Mesenteric fat pad (tissue), 1 donor: ENCODE results near the gene CD180. TPM values are rescaled to one million over a fixed set of nuclear protein-coding genes. Genes with fewer than 3 reads are reported as not detected.

ENCODE experiments used
- DNase-seq: peaks from one replicate; pipeline ENCODE4 v3.0.0-alpha.2; 2020; ENCODE audit warnings: low spot score
- total RNA-seq: library from RNA; stranded (reverse); fragmentation: NEBNext Ultra II Directional; extraction: Animal tissue kit (Norgen Biotek cat#: 25700); gene quantifications from one replicate; pipeline ENCODE4 v1.2.1, GENCODE V29; 2021
- donor health status: DM: yes; HTN: yes; CAD: no.

CD180 gene
- total RNA-seq, 1 donor from 2014 or later = 2.6 TPM

DNA sequence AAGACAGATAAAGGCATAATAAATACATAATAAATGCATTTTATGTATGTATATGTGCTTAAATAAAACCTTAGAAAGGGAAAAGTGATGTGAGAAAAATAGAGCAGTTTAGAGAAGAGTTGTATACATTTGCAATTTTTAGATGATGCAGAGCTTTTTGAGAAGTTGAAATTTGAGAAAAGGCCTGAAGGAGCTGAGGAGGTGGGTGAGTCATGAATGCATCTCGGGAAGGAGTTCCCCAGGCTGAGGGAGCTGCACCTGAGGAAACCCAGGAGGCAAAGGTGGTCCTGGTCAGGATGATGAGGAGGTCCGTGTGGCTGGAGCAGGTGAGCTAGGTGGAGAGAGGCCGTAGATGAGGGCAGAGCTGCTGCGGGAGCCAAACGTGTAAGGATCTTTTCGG, 17.4 kb upstream of the CD180 start:
- DNase-seq = no peak

DNA sequence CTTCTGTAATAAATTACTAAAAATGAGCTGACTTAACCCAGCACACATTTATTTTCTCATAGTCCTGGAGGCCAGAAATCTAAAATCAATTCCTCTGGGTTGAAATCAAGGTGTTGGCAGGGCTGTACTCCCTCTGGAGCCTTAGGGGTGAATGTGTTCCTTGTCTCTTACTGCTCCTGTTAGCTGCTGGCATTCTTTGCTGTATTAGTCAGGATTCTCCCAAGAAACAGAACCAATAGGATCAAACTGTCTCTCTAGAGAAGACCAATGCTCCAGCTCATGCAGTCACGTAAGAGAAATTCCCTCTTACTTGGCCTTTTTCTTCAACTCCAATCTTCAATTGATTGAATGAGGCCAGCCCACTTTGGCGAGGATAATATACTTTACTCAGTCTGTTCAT, 15.3 kb upstream of the CD180 start:
- no peak for DNase-seq

DNA sequence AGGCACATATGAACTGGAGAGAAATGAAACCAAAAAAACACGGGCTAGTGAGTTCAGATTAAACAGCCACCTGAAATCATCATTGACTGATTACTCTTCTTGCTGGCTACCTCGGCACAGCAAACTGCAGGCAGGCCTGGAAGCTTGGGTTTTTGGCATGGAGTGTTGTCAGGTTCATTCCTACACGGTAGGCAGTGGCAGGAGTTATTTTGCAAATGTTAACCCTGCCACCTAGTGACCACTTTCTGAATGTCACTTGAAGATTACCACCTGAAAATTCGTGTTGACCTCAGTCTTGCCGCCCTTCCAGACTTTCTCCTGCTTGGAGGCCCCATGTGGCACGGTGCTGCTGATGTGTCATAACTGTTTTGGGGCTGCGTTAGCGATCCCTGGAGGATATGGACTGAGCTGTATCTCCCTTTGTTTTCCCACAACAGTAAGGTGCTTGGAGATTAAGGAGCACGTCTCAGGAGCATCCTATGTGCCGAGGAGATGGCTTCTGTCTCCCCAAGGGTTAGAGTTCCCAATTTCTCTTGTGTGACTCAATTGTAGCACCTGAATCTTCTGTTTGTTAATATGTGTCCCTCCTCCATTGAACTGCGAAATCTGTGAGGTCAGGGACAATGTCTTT, 12.7 kb upstream of the CD180 start:
- DNase-seq = no peak

DNA sequence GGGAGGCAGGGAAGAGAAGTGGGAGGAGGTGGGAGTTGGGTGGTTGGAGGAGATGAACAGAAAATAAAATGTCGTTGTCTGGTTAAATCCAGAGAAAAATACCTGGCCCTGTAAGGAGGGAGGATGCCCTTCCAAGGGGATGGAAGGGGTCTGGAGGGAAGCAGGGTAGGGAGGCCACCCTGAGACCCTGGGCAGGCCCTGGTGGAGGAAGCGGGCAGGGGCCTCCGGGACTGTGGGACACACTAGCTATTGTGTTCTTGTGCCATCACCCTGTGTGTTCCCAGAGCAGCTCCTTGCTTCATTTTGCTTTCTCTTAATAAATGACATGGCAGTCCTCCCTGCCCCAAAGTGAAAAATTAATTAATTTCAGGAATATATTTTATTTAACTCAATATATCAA, 11.8 kb upstream of the CD180 start:
- no peak for DNase-seq

DNA sequence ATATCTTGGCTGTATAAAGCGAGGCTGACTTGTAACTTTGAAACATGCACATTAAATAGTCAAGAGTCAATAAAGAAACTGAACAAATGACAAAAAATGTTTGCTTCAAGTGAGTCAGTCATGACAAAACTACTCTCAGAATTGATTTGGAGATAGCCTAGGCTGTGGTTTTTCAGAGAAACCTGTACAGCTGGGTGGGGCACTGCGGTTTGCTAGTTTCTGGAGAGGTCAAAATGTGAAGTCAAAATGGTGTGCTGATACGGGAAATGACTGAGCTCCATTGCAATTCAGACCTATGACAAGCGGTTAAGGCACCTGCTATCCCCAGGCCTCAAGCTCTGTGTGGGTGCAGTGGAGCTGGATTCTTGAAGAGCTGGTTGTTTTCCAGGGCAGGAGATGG, 10.3 kb upstream of the CD180 start:
- no peak for DNase-seq

DNA sequence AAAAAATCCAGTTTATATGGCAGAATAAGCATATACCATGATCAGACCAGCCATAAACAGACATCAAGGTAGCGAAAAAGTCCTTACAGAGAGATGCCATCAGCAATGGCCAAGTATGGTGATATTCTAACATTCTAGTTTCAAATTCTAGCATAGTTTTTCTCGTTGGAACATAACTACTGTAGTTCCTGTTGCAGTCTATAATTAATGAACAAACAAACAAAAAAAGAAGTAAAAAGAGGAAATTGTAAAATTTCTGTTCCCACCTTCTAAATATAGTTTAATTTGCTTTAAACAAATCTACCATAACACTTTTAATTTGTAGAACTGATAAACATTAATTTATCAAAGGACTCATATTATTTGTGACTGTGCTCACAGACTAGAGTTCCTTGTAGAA, 9.9 kb upstream of the CD180 start:
- DNase-seq = no peak

DNA sequence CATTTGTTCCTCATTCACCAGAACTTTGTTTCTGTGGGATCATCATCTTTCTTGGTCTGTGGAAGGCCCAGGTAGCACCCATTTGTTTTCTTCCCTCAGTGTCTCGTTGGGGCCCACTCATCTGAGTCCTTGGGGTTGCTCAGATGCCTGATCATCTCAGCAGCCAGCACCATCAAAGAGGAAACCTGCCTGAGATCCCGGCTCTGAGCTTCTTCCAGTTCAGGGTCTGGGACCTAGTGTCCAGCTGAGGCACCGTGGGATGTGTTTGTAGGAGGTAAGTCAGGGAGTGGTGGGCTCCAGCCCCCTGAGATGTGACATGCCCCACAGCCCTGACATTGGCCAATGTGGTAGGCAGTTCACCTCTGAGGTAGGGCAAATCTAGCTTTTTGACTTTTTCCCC, 9.4 kb upstream of the CD180 start:
- DNase-seq = no peak

DNA sequence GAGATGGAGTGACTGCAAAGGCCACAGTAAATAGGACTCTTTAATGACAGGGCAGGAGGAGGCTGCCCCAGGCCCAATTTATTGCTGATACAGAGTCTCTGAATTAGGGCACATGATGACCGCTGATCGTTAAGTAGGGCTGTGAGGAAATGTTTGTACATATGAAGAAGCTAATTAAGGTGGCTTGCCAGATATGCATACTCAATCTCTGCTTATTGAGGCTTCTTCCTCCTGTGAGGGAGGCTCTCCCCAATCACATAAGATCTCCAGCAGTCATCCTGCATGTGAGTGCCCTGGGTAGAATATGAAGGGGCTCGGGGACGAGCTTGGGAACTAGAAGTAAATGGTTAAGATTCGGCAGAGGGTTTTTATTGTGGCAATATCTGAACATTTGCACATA, 8.2 kb upstream of the CD180 start:
- DNase-seq = no peak

DNA sequence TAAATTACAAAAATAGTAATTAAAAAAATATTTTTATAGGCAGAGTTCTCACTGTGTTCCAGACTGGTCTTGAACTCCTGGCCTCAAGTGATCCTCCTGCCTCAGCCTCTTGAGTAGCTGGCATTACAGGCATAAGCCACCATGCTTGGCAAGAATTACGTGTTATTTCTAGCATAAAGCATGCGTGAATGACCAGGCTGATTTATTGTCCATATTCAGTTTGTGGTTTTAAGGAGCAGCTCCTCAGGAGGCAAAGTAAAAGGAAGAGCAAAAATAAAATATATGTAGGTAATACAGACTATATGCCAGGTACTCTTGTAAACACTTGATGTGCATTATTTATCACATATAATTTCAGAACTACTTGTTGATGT, 7.1 kb upstream of the CD180 start:
- no peak for DNase-seq

DNA sequence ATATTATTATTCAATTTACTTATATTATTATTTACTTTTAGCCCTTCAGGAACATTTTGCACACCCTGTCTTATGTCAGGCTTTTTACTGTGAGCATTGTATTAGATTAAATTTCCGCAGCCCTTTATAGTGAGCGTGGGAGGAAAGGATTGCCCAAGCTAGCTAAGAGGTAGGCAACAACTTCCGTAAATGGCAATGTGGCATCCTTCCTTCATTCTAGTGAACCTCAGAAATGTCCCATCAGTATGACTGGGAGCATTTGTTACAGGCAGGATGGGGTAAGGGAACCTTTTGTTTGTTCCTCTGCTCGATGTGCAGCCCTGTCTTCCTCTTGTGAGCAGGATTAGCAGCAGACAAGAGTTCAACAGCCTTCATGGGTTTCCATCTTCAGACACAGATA, 6.2 kb upstream of the CD180 start:
- no peak for DNase-seq

DNA sequence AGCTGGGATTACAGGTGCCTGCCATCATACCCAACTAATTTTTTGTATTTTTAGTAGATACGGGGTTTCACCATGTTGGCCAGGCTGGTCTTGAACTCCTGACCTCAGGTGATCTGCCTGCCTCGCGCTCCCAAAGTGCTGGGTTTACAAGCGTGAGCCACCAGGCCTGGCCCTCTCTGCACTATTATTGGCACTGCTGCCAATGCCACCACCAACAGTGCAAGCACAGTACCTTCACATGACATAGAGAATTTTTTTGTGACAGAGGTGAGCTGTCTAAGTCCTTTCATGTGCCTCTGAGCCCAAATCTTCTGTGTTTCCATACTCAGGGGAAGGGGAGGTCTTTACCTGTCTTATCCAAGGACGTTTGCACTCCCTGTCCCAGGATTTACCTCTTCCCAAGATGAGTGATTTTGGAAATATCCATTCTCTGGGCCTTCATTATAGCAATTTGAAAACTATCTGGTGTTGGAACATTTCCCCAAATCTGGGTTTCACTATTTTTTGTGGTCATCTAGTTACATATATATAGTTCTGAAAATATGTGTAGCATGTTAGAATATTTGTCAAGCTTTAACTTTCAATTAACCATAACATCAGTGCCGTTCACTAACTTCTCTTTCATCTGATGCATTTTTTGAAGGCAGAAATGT, 5.4 kb upstream of the CD180 start:
- no peak for DNase-seq

DNA sequence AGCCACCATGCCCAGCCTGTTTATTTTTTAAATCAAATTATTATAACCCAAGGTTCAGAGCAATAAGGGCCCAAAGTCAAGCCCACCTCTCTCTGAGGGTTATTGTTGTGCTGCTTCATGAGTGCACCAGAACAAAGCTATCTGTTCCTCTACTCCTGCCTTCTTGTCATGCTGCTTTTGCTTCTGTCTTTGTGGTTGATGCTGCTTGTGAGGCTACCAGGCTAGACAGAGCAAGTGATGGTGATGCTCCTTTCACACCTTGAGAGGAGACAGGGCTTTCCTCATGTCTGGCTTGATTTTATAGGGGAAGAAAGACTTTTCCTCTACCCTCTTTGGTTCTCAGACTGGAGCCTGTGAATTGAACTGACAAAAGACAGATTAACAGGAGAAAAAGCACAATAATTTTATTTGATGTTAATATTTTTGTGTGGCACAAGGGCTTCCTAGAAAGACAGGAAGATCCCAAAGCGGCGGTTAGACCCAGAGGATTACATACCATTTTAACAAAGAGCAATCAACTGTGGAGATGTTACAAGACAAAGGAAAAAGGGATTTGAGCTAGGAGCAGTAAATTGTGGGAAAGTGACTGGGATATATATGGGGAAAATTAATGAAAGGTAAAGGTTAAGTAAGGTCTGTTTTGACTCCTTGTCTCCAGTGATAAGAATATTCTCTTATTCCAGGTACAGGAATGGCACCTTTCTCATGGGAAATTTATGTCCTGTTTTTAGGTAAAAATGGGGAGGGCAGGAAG, 4.4 kb upstream of the CD180 start:
- DNase-seq = no peak

DNA sequence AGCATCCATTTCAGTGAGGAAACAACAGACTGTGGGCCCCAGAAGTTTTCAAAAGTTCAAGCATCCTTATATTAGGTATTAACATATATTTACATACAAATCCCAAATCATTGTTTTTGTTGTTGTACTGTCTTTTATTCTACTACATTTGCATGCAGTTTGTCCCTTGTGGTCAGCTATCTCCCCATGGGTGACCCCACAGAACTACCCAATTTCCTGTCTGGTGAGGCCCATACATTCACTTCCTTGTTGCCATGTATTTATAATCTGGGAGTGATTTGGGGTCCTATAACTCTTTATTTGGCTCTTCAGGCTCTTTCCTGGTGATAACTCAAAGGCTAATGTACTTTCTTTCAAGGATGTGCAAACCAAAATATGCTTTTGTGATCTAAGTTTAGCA, 3.3 kb upstream of the CD180 start:
- DNase-seq = no peak

DNA sequence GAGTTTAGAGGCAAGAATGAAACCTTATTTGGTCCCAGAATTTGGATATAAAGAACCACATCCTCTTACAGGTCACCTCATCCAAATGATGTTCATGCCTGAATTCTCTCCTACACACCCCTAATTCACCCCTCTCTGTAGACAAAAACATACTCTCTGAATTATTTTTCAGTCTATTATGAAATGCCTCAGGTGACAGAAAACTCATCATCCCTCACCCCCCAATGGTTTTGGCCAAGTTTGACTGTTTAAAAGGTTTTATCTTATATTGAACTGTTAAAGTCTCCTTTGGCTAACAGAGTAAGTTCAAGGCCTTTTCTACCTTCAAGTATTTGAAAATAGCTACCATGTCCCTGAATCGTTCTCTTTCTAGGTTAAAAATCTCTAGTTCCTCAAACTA, 2.3 kb upstream of the CD180 start:
- DNase-seq = no peak

DNA sequence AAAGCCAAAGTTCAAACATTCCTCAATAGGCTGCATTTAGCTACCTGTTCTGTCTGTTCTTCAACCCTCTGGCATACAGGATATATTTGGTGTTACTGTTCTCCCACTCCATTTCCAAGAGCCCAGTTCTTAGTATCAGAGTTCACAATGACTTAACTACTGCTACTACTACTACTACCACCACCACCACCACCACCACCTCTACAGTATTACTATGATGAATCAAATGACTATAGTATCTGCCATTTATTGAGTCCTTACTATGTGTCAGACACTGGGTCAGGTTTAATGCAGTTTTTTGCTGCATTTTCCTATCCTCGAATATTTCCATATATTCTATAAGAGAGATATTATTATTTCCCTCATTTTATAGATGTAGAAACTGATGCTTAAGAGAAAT, 937 bp upstream of the CD180 start:
- no peak for DNase-seq

DNA sequence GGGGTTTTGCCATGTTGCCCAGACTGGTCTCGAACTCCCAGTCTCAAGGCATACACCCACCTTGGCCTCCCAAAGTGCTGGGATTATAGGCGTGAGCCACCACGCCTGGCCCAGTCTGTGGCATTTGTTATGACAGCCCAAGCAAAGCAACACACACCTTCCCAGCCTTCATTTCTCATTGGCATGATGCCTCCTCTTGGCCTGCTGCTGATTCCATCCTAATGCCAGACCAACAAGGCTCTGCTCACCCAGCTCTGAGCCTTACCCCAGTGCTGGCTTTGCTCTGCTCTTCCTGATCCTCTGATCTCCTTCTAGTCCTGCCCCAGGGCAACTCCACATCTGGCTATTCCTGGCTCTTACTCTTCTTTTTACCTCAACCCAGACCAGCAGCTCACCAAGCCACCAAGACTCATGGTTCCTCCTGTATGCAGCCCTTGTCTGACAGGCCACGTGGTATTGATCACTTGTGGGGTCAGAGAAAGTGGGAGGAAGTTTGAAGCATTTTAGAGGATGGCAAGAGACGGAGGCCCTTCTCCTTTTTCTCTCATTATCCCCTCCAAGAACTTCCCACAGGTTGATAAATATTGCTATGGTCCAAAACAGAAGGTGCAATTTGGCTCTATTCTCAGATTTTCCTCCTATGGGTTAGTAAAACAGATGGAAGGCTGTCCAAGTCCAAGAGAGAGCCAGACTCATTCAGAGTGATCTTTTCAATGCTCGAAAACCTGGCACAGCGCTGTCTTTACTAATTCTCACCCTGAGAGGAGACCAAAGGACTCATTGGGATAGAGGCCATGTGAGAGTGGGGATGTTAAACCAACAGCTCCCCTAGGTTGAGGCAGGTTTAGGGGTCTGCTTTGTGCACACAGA, 958 bp downstream of the CD180 start:
- no peak for DNase-seq

DNA sequence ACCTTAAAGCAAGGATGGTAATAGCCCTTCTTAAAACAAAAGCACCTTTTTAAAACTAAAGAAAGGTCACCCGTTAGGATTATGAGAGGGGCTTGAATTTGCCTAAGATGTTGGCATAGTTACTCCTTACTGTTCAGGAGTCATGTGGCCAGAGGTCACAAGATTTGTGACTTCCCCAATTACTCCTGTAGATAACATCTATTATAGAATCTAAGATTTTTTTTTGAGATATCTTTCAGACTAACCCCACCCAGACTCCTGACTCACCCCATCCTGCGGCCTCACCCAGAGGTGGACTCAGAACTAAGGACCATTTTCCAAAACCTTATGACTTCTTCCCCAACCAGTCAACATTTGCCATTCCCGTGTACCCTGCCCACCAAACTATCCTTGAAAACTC, 2.4 kb downstream of the CD180 start:
- DNase-seq = no peak

DNA sequence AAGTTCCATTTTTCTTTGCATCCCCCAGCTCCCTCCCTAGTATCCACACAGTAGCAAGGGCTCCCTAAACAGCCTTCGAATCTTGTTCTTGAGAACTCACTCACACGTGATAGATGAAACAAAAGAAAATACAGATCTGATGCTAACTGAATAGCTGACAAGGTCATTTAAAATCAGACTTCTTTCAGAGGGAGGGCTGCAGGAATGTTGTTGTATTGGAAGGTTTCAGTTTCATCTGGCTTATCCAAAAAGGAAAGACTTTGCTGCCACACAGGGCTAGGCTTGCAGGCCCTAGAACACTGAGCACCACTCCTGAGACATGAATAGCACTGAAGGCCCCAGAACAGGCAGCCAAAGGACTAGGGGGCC, 3.2 kb downstream of the CD180 start:
- DNase-seq = no peak

DNA sequence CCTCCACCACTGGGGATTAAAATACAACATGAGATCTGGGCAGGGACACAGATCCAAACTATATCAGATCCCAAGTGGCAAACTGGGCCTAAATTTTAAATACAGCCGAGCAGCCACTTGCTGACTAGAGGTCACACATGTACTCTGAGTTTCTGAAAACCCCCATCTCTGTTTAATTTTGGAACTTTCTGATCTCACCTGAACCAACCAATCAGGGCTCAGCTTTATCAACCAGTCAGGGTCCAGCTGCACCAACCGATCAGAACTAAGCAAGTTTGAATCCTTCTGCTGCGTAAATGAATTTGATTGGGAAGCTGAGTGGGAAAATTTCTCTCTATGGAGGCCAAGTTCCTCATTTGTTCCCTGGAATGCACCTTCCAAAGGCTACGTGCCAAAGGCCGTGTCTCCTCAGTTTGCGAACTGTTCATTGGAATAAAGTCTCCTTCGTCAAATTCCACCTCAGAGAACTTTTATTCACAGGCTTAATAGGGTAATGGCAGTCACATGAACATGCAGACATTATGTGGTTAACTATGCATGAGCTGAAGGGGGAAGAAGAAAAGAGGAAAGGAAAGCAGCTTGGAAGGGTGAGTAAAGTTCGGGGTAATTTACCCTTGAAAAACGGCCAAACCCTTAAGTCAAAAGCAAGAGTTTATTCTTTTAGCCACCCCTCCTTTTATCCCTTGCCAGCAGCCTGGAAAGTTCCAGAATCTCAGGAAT, 3.7 kb downstream of the CD180 start:
- DNase-seq = no peak

DNA sequence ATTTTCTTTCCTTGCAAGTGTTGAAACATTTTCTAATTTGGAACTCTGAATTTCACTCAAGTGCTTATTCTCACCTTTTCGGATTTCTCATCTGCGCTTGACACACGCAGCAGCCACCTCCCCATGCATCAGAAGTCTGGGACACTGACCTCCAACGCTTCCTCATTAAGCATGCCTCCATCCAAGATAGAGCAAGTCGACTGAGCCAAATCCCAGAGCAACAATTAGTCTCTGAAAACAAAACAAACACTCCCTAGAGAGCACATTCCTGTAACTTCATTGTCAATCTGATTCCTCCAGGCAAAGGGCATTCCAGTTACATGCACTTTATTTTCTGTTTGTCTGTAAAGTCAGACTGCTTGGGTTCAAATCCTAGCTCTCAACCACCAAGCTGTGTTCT, 5.7 kb downstream of the CD180 start:
- DNase-seq = no peak

DNA sequence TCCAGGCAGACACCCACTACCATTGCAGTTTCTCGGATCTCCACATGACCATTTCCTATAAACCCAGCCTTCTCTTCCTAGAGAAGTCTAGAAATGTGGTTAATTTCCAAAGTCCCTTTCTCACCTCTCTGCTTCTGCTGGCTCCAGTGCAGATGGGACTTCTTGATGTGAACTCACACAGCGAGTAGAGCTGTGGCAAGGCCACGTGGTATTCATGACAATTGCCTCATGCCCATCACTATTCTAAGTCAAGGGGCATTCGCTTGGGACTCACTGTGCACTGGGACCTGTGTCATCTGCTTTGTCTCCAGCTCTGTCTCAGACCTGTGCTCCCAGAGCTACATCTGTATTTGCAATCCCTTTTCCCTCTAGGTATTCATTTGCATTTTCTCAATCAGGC, 6.2 kb downstream of the CD180 start:
- DNase-seq = no peak
